ENCODE data around the gene SLC15A3.

Gene SLC15A3

DNA sequence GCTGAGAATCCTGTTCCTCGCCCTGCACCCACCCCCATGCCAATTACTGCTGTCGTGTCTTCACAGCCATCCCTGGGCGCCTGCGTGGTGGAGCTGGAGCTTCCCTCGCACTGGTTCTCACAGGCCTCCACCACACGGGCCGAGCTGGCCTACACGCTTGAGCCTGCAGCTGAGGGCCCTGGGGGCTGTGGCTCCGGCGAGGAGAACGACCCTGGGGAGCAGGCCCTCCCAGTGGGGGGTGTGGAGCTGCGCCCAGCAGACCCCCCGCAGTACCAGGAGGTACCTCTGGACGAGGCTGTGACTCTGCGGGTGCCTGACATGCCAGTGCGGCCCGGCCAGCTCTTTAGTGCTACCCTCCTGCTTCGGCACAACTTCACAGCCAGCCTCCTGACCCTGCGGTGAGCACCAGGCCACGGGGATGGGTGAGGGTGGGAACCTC lies 23.4 kb downstream of the SLC15A3 start:
- no peaks in the 10 kb centered on the region for H3K9me2 ChIP-seq (replicated peaks; ENCODE audit: insufficient read depth, low read length)
- H3K27ac ChIP-seq (ENCODE audit: low read depth, low read length): no peak overlapping the region
- H3K9ac ChIP-seq (ENCODE audit: low read length): no peak overlapping the region
- H3K36me3 ChIP-seq (ENCODE audit: low read length): no peaks in the 10 kb centered on the region
- H3K9me3 ChIP-seq (ENCODE audit: insufficient read depth, low read length): no peaks in the 10 kb centered on the region
- TF ChIP-seq EZH2phosphoT487 (conservative IDR thresholded peaks at IDR 0.05; ENCODE audit: low read length): no peak
- H4K20me1 ChIP-seq (ENCODE audit: low read depth, low read length): no peaks in the 10 kb centered on the region
- no peaks in the 10 kb centered on the region for H3K27me3 ChIP-seq (ENCODE audit: low read length)
- H3F3A ChIP-seq (ENCODE audit: insufficient read depth): peaks cover 10% of the 10 kb centered on the region
- H2AFZ ChIP-seq (ENCODE audit: low read depth, low read length, severe bottlenecking): no peak overlapping the region
- H3K79me2 ChIP-seq (ENCODE audit: insufficient read depth, low read length): no peaks in the 10 kb centered on the region
- H3K4me3 ChIP-seq (ENCODE audit: insufficient read depth, low read length, poor library complexity, severe bottlenecking): no peak overlapping the region
- H3K4me2 ChIP-seq (ENCODE audit: low read depth, low read length, poor library complexity, severe bottlenecking): no peak overlapping the region

DNA sequence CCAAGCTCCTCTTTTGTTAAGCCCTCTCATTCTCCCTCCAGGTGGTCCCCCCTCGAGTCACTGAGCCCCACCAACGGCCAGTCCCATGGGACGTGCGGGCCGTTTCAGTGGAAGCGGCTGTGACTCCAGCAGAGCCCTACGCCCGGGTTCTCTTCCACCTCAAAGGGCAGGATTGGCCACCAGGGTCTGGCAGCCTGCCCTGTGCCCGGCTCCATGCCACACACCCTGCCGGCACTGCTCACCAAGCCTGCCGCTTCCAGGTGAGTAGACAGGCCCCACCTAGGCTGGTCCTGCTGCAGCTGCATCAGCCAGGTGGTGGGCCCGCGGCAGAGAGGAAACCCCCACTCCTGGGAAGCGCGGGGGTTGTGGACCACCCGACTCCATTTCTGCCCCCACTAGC lies 24.4 kb downstream of the SLC15A3 start:
- Histone ChIP-seq H3K27ac (ENCODE audit: low read depth, low read length) (no peak overlapping the region), H3K9me3 (ENCODE audit: insufficient read depth, low read length) (no peaks in the 10 kb centered on the region), H3K4me2 (ENCODE audit: low read depth, low read length, poor library complexity, severe bottlenecking) (no peak overlapping the region), H3K27me3 (ENCODE audit: low read length) (no peaks in the 10 kb centered on the region), H3K36me3 (ENCODE audit: low read length) (no peaks in the 10 kb centered on the region), H3K9ac (ENCODE audit: low read length) (no peak overlapping the region), H3K79me2 (ENCODE audit: insufficient read depth, low read length) (no peaks in the 10 kb centered on the region), H2AFZ (ENCODE audit: low read depth, low read length, severe bottlenecking) (no peak overlapping the region), H3K9me2 (replicated peaks; ENCODE audit: insufficient read depth, low read length) (no peaks in the 10 kb centered on the region), H3K4me3 (ENCODE audit: insufficient read depth, low read length, poor library complexity, severe bottlenecking) (no peak overlapping the region), H3F3A (ENCODE audit: insufficient read depth) (peaks cover 6% of the 10 kb centered on the region), H4K20me1 (ENCODE audit: low read depth, low read length) (no peaks in the 10 kb centered on the region)
- no peak for TF ChIP-seq EZH2phosphoT487 (conservative IDR thresholded peaks at IDR 0.05; ENCODE audit: low read length)
- TF ChIP-seq CTCF (IDR thresholded peaks at IDR 0.05; ENCODE audit: insufficient read depth, low read length, poor library complexity, severe bottlenecking): no peak

- Histone ChIP-seq H3F3A (ENCODE audit: insufficient read depth) (peaks cover 2% of the 10 kb centered on the region), H3K9me3 (ENCODE audit: insufficient read depth, low read length) (no peaks in the 10 kb centered on the region), H3K79me2 (ENCODE audit: insufficient read depth, low read length) (no peaks in the 10 kb centered on the region), H3K27ac (ENCODE audit: low read depth, low read length) (no peak overlapping the region), H3K9ac (ENCODE audit: low read length) (no peak overlapping the region), H3K36me3 (ENCODE audit: low read length) (no peaks in the 10 kb centered on the region), H4K20me1 (ENCODE audit: low read depth, low read length) (no peaks in the 10 kb centered on the region), H2AFZ (ENCODE audit: low read depth, low read length, severe bottlenecking) (no peak overlapping the region), H3K9me2 (replicated peaks; ENCODE audit: insufficient read depth, low read length) (no peaks in the 10 kb centered on the region), H3K4me2 (ENCODE audit: low read depth, low read length, poor library complexity, severe bottlenecking) (no peak overlapping the region), H3K27me3 (ENCODE audit: low read length) (no peaks in the 10 kb centered on the region), H3K4me3 (ENCODE audit: insufficient read depth, low read length, poor library complexity, severe bottlenecking) (no peak overlapping the region)
- no peak for TF ChIP-seq CTCF (IDR thresholded peaks at IDR 0.05; ENCODE audit: insufficient read depth, low read length, poor library complexity, severe bottlenecking)
- TF ChIP-seq EZH2phosphoT487 (conservative IDR thresholded peaks at IDR 0.05; ENCODE audit: low read length): no peak
These were observed 24.8 kb downstream of the SLC15A3 start for GRCh38 chr11:60927061-60927592.

DNA sequence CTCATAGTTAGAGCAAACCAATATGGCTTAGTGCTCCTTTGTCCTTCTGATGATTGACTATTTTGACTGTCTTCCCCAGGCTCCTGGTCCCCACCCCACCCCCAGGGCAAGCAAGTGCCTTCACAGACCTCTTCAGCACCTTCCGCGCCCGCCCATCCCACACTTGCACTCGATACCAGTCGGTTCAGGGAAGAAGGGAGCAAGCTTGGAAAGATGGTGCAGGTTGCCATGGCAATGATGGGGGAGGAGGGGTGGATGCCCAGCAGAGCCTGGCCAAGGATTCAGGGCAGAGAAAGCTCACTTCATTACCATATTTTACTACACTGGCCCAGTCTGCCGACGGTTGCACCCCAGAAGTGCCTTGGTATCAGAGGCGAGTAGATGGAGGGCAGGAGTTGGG lies 25.5 kb downstream of the SLC15A3 start:
- H2AFZ ChIP-seq (ENCODE audit: low read depth, low read length, severe bottlenecking): no peak overlapping the region
- no peak overlapping the region for H3K4me2 ChIP-seq (ENCODE audit: low read depth, low read length, poor library complexity, severe bottlenecking)
- no peaks in the 10 kb centered on the region for H3K9me3 ChIP-seq (ENCODE audit: insufficient read depth, low read length)
- H3K9ac ChIP-seq (ENCODE audit: low read length): no peak overlapping the region
- H3K27me3 ChIP-seq (ENCODE audit: low read length): no peaks in the 10 kb centered on the region
- no peaks in the 10 kb centered on the region for H3K79me2 ChIP-seq (ENCODE audit: insufficient read depth, low read length)
- H3K9me2 ChIP-seq (replicated peaks; ENCODE audit: insufficient read depth, low read length): no peaks in the 10 kb centered on the region
- TF ChIP-seq CTCF (IDR thresholded peaks at IDR 0.05; ENCODE audit: insufficient read depth, low read length, poor library complexity, severe bottlenecking) (no peak), EZH2phosphoT487 (conservative IDR thresholded peaks at IDR 0.05; ENCODE audit: low read length) (no peak)
- no peaks in the 10 kb centered on the region for H3K36me3 ChIP-seq (ENCODE audit: low read length)
- H4K20me1 ChIP-seq (ENCODE audit: low read depth, low read length): no peaks in the 10 kb centered on the region
- no peak overlapping the region for H3K4me3 ChIP-seq (ENCODE audit: insufficient read depth, low read length, poor library complexity, severe bottlenecking)
- no peak overlapping the region for H3K27ac ChIP-seq (ENCODE audit: low read depth, low read length)
- H3F3A ChIP-seq (ENCODE audit: insufficient read depth): no peaks in the 10 kb centered on the region
